HEK293T (cell line): ENCODE results near the gene ARL9.

ENCODE experiments used
- CTCF ChIA-PET: fragments of 350-600 bp; formaldehyde crosslinking; extraction: SDS; loops from one replicate; lab custom pipeline; 2021; ENCODE audit warnings: antibody characterized with exemption, inconsistent platforms; lab: Yijun Ruan, JAX
- POLR2A ChIA-PET: fragments of 350-600 bp; formaldehyde crosslinking; extraction: SDS; loops from one replicate; lab custom pipeline; 2020; ENCODE audit warnings: antibody characterized with exemption, inconsistent platforms; lab: Yijun Ruan, JAX
- DNase-seq: peaks from one replicate; pipeline ENCODE4 v3.0.0; 2012; ENCODE audit warnings: mixed read lengths; ENCODE audit errors: extremely low spot score
- ARNT ChIP-seq: fragments of 450-650 bp; IDR thresholded peaks from 2 replicates; pipeline ENCODE4 v1.6.1; 2017; ENCODE audit warnings: mild to moderate bottlenecking
- BHLHE40 ChIP-seq: fragments of 450-650 bp; IDR thresholded peaks from 2 replicates; pipeline ENCODE4 v1.6.1; 2016; ENCODE audit warnings: mild to moderate bottlenecking, moderate library complexity, borderline replicate concordance
- CTBP1 ChIP-seq: fragments of 450-650 bp; IDR thresholded peaks from 2 replicates; pipeline ENCODE4 v1.6.1; 2016; ENCODE audit warnings: borderline replicate concordance
- ELF4 ChIP-seq: fragments of 450-650 bp; IDR thresholded peaks from 2 replicates; pipeline ENCODE4 v1.6.1; 2017; ENCODE audit warnings: antibody characterized with exemption
- FOXA1 ChIP-seq: fragments of 450-650 bp; IDR thresholded peaks from 2 replicates; pipeline ENCODE4 v1.6.1; 2016; ENCODE audit warnings: mild to moderate bottlenecking
- FOXK2 ChIP-seq: fragments of 450-650 bp; IDR thresholded peaks from 2 replicates; pipeline ENCODE4 v1.6.1; 2016; ENCODE audit warnings: mild to moderate bottlenecking
- FOXM1 ChIP-seq: fragments of 450-650 bp; IDR thresholded peaks from 2 replicates; pipeline ENCODE4 v1.6.1; 2017; ENCODE audit warnings: mild to moderate bottlenecking, borderline replicate concordance
- HDGF ChIP-seq: fragments of 450-650 bp; IDR thresholded peaks from 2 replicates; pipeline ENCODE4 v1.6.1; 2017; ENCODE audit warnings: antibody characterized with exemption, borderline replicate concordance
- L3MBTL2 ChIP-seq: fragments of 450-650 bp; conservative IDR thresholded peaks from 2 replicates; pipeline ENCODE4 v1.6.1; 2016; ENCODE audit warnings: mild to moderate bottlenecking
- LEF1 ChIP-seq: fragments of 450-650 bp; IDR thresholded peaks from 2 replicates; pipeline ENCODE4 v1.6.1; 2017; ENCODE audit warnings: mild to moderate bottlenecking, borderline replicate concordance
- NFRKB ChIP-seq: fragments of 450-650 bp; IDR thresholded peaks from 2 replicates; pipeline ENCODE4 v1.6.1; 2016; ENCODE audit warnings: mild to moderate bottlenecking, moderate library complexity
- PKNOX1 ChIP-seq: fragments of 450-650 bp; IDR thresholded peaks from 2 replicates; pipeline ENCODE4 v1.6.1; 2016
- SP1 ChIP-seq: fragments of 450-650 bp; IDR thresholded peaks from 2 replicates; pipeline ENCODE4 v1.6.1; 2017
- SUZ12 ChIP-seq: fragments of 450-650 bp; IDR thresholded peaks from 2 replicates; pipeline ENCODE4 v1.6.1; 2016; ENCODE audit warnings: mild to moderate bottlenecking
- TARDBP ChIP-seq: fragments of 450-650 bp; IDR thresholded peaks from 2 replicates; pipeline ENCODE4 v1.6.1; 2016
- ZNF384 ChIP-seq: fragments of 450-650 bp; IDR thresholded peaks from 2 replicates; pipeline ENCODE4 v1.6.1; 2016

Gene ARL9

GRCh38 chr4:56505269-56506130, at the start of gene ARL9:
TSS of gene ARL9 (plus strand) at chr4:56505791. CDS start at chr4:56505863, 72 bp downstream.
- no peak for DNase-seq
- TF ChIP-seq ARNT, result no peak
- no peak for TF ChIP-seq TARDBP
- no peak for TF ChIP-seq BHLHE40
- TF ChIP-seq FOXK2, result no peak
- TF ChIP-seq ZNF384, result no peak
- TF ChIP-seq NFRKB, result no peak
- TF ChIP-seq HDGF, result no peak
- TF ChIP-seq SUZ12, result no peak
- no peak for TF ChIP-seq PKNOX1
- no peak for TF ChIP-seq SP1
- TF ChIP-seq LEF1, result no peak
- TF ChIP-seq FOXM1, result no peak
- no peak for TF ChIP-seq FOXA1
- no peak for TF ChIP-seq CTBP1
- TF ChIP-seq L3MBTL2, result no peak
- ChIA-PET CTCF (no interaction called here), POLR2A (no interaction called here)

GRCh38 chr4:56460085-56460484, 45.5 kb upstream of the ARL9 start:
- no peak for DNase-seq
- ChIA-PET CTCF (no interaction called here), POLR2A (interaction anchor here (1.0 to 7.9 kb wide), 2 partner anchors 23 to 73 kb away, joined by 4 to 48 read pairs; partner anchors contain the start of genes AASDH, PAICS and PPAT)
- TF ChIP-seq BHLHE40 (no peak), FOXK2 (no peak), ARNT (no peak), CTBP1 (no peak), PKNOX1 (no peak)

GRCh38 chr4:56462157-56462556, 43.4 kb upstream of the ARL9 start:
- CTCF ChIA-PET, result no interaction called here
- DNase-seq, result no peak
- TF ChIP-seq BHLHE40, result no peak
- no peak for TF ChIP-seq CTBP1
- no peak for TF ChIP-seq L3MBTL2
- no peak for TF ChIP-seq NFRKB
- TF ChIP-seq FOXM1, result no peak
- TF ChIP-seq LEF1, result no peak
- no peak for TF ChIP-seq ARNT
- no peak for TF ChIP-seq ELF4
- TF ChIP-seq ZNF384, result no peak
- no peak for TF ChIP-seq TARDBP
- TF ChIP-seq FOXK2, result no peak
- TF ChIP-seq SP1, result no peak
- no peak for TF ChIP-seq FOXA1
- TF ChIP-seq PKNOX1, result no peak
- TF ChIP-seq HDGF, result no peak
- TF ChIP-seq SUZ12, result no peak
- POLR2A ChIA-PET, result interaction anchor here (7.9 kb wide), 1 partner anchor 25 kb away, joined by 48 read pairs; the partner anchor contains the start of genes PAICS and PPAT

GRCh38 chr4:56463711-56464110, 41.9 kb upstream of the ARL9 start:
- ChIA-PET CTCF (no interaction called here), POLR2A (interaction anchor here (7.9 kb wide), 1 partner anchor 27 kb away, joined by 48 read pairs; the partner anchor contains the start of genes PAICS and PPAT)
- no peak for TF ChIP-seq FOXK2
- TF ChIP-seq ARNT, result no peak
- TF ChIP-seq SUZ12, result no peak
- no peak for TF ChIP-seq L3MBTL2
- no peak for TF ChIP-seq SP1
- TF ChIP-seq TARDBP, result no peak
- no peak for TF ChIP-seq FOXM1
- TF ChIP-seq FOXA1, result no peak
- TF ChIP-seq CTBP1, result no peak
- no peak for TF ChIP-seq LEF1
- TF ChIP-seq NFRKB, result no peak
- TF ChIP-seq PKNOX1, result no peak
- TF ChIP-seq BHLHE40, result no peak
- TF ChIP-seq ZNF384, result no peak
- TF ChIP-seq HDGF, result no peak
- no peak for TF ChIP-seq ELF4
- no peak for DNase-seq

GRCh38 chr4:56464581-56464980, 41.0 kb upstream of the ARL9 start:
- ChIA-PET POLR2A (interaction anchor here (1.1 to 7.9 kb wide), 2 partner anchors 28 to 514 kb away, joined by 3 to 48 read pairs; partner anchors contain the start of genes PAICS, POLR2B and PPAT), CTCF (no interaction called here)
- DNase-seq, result no peak
- TF ChIP-seq TARDBP (no peak), ELF4 (no peak), SP1 (no peak), HDGF (no peak), FOXA1 (no peak), ZNF384 (no peak), ARNT (no peak), SUZ12 (no peak), BHLHE40 (no peak), LEF1 (no peak), PKNOX1 (no peak), NFRKB (no peak), FOXM1 (no peak), CTBP1 (no peak), L3MBTL2 (no peak), FOXK2 (no peak)
